Fibroblast of the conjunctiva (primary cell): Measurements from ENCODE around the gene SPATA32.

Experiments used
- DNase-seq: peaks from one replicate; pipeline ENCODE4 v3.0.0-alpha.2; 2010; ENCODE audit warnings: low read depth

Gene SPATA32

DNA sequence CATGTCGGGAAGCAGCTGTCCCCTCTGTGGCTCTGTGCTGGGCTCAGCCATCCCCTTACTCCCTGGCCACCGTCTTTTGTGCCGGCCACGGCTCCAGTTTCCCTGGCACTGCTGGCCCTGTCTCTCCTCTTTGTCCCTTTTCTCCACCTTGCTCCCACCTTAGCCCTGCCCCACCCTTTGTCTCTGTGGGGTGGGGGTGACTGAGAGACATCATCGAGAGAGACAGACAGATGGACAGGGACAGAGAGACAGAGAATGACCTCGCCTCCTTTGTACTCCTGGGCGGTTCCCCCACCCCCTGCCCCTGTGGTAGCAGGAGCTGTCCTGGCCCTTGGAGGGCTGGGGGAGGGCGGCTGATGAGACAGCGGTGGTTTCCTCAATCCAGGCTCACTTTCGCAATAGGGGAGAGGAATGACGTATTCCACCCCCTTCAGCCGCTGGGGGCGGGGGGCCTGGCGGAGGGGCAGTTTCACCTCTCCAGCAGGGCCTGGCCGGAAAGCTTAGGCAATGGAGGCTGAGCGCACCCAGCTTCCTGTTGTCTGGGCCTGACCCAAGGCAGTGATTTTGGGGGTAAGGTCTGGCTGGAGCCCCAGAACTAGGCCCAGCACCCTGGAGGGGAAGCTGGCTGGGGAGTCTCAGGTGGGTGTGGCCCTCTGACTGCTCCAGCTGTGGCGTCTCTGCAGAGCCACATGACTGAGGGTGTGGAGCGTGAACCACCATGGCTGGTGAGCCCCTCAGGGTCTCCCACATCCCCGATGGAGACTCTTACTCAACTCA is 32.9 kb downstream of the SPATA32 start:
- DNase-seq, result peak; percentile 87

- no peak for DNase-seq
These were observed 33.8 kb downstream of the SPATA32 start for GRCh38 chr17:45227926-45228762.

DNA sequence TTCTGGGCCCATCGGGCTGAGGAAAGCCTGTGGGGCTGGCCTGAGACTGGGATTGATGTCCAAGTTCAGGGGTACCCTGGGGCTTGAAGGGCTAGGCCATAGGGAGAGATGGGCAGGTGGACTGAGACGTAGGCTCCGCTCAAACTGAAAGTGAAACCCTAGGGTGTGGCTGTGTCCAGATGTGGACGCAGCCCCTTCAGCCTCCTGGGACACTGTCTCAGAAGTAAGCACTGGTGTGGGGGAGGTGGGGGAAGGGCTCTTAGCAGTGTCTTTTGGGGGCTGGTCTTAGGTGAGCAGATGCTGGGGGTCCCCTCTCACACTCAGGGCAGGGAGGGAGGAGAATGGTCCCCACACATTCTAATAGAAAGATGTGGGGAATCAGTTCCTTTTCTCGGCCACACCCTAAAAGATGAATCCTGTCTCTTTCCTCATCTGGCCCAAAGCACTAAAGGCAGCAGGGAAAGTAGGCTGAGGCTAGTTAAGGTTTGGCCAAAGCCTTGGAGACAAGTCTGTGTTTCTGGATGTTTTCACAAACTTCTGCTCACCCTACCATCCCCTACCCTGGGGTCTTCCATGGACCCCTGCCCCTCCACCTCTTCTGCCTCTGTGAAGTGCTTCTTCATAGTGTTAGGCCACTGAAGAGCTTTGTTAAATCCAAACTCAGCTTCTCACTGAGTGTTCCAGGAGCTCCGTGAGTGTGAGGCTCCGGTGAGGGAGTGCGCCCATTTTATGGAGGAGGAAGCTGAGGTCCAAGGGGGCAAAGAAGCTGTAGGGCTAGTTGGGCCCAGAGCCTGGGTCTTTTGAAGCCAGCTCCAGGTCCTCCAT is 34.6 kb downstream of the SPATA32 start:
- no peak for DNase-seq

DNA sequence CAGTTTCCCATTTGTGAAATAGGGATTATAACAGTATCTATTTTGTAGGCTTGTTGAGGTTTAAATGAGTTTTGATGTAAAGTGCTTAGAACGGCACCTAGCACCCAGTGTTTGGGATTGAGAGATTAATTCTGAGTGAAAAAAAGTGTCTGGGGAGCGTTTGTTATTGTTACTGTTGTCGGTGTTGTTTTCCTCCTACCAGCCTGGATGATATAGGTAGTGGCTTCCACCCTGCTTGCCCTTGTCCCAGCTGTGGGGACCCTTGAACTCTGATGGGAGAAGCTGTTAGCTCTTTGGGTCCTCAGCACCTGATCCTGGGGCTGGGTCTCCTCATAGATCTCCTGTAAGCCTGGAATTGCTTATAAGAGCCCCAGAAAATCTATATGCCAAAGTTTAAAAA is 35.3 kb downstream of the SPATA32 start:
- no peak for DNase-seq

GRCh38 chr17:45225964-45226530 is 35.8 kb downstream of the SPATA32 start:
- no peak for DNase-seq

- no peak for DNase-seq
These were observed 36.7 kb downstream of the SPATA32 start for GRCh38 chr17:45225051-45225700.

- DNase-seq, result no peak
These were observed 37.2 kb downstream of the SPATA32 start for GRCh38 chr17:45224671-45225050.

GRCh38 chr17:45223539-45224528 is 38.1 kb downstream of the SPATA32 start:
- DNase-seq, result no peak

DNA sequence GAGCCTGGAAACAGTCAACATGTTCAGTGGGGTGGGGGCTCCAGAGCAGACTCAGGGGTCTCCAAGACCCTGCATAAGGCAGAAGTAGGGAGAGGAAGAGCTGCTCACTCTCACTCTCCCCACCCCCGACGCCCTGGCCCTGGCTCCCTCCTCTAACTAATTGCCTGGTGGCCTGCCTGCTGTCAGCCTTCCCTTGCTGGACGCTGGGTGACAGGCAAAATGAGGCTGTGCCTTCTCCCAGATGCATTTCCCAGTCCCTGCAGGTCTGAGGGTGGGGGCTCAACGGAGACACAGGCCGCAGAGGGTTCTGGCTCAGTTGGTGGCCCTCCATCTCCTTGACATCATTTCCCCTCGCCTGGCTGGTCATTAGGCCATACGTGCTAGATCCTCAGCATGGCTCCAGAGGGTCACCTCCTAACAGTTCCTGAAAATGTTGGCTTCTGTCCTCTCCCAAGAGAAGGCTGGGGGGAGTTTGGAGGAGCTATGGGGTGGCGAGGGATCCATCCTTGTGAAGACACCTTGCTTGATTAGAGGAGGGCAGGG is 38.8 kb downstream of the SPATA32 start:
- no peak for DNase-seq

DNA sequence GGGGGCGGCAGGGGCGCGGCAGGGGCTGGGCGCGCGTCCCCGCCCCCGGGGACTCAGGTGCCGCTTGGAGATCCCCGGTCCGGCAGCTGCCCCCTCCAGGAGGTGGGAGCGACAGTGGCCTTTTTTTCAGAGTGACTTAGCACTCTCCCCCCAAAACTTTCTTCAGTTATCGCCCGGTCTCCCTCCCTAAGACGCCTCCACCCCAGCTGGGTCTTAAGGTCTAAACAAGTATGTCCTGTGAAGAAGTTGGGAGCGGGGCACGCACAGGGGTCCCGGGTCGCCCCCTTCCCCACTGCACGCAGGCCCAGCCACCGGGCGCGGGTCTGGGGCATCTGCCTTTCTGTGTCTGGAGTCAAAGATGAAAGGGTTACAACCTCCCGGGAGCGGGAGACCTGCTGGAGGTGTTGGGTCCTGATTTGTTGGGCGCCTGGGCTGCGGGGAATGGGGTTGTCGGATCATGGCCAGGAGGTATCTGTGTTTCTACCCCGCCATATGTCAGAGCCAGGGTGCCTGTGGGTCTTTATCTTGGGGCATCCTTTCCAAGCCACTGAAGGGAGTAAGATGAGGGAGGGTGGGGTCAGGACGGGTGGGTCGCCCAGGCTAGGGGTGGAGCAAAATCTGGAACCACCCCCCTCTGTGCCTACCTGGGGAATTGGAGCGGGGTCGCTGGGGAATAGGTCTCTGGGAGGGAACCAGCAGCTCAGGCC is 39.5 kb downstream of the SPATA32 start:
- DNase-seq, result no peak

- no peak for DNase-seq
These were observed 39.9 kb downstream of the SPATA32 start for GRCh38 chr17:45222014-45222288.

DNA sequence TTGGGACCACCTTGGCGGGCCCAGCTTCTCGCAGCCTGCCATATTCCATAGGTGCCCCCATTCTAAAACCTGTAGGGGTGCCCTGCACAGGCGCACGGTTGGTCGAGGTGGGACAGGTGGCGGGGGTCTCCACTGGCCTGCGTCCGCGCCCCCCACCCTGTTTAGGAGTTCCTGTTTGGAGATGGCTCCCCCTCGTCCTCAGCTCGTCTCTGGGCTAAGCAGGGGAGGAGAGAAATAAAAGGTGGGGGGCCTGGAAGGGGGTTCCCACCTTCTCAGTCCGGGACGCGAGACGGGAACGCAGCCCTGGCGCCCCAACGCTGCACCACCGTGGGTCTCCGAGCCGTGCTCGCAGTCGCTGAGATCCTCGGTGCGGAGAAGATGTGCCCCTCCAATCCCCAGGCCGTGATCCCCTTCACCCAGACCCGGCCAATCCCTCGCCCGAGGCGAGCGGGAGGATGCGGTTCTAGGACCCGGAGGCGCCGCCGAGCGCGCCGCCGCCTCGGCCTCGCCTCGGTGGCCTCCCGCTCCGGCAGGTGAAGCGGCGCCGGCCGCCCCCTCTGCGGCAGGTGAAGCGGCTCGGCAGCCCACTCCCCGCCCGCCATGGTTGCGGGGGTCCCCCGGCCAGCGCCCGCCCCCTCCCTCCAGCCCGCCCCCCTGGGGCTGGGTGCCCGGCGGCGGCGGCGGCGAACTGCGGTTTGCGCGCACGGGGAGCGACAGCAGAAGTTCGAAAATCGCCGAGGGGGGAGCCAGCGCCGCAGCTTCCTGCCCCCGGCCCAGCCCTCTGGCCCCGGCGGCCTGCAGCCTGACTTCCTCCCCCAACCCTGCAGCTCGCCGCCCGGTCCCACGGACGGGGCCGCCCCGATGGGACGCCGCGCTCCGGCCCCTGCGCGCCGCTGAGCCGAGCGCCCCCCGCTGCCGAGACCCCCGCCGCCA is 40.5 kb downstream of the SPATA32 start, which contains the start of gene FMNL1:
TSS of gene FMNL1 (plus strand) at position 805 of the 933 bp plus-strand sequence. CDS start 240 bp downstream, outside the sequence.
- DNase-seq, result no peak

DNA sequence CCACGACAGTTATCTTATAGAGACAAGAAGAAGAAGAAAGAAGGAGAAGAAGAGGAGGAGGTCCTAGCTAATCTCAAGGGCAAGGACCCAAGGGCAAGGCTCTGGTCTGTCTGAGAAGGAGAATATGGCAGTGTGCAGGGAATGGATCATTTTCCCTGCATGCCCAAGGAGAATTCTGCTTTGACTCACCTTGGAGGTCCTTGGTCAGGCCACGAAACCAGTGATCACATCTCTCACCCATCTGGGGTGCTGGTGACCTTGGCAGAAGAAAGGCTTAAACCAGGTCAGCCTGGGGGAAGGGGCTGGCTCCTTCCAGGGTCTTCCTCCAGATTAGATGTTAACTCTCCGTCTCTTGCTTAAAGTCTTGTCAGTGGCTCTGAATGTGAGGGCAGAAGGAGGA is 41.8 kb downstream of the SPATA32 start:
- no peak for DNase-seq

- peak; percentile 88 for DNase-seq
These were observed 42.8 kb downstream of the SPATA32 start for GRCh38 chr17:45218895-45219661.
